AG04450 (cell line): Measurements from ENCODE around the gene BCORL1. TPM values are rescaled to one million over a fixed set of nuclear protein-coding genes. Genes with fewer than 3 reads are reported as not detected.

Source experiments
- CTCF ChIA-PET: fragments of 300-600, 350-600 bp; formaldehyde crosslinking; extraction: SDS; loops from one replicate; lab custom pipeline; 2022; ENCODE audit warnings: antibody characterized with exemption, inconsistent platforms; lab: Charles Lee
- POLR2A ChIA-PET: fragments of 350-600 bp; formaldehyde crosslinking; extraction: SDS; loops from one replicate; lab custom pipeline; 2021; ENCODE audit warnings: antibody characterized with exemption, inconsistent platforms; lab: Yijun Ruan, JAX
- DNase-seq: peaks from one replicate; pipeline ENCODE4 v3.0.0-alpha.2; 2011; ENCODE audit warnings: low read depth, low spot score
- H3K27ac ChIP-seq: one replicate; pipeline ENCODE4 v1.5.1; 2012; ENCODE audit warnings: low read depth, low read length, control low read depth
- H3K27me3 ChIP-seq: one replicate; pipeline ENCODE4 v1.6.0; 2012; ENCODE audit warnings: low read length; ENCODE audit not compliant: control insufficient read depth, insufficient read depth
- H3K4me3 ChIP-seq: 2 replicates; pipeline ENCODE4 v1.5.1; 2011; ENCODE audit warnings: mild to moderate bottlenecking, low read depth, low read length, control low read depth
- H3K9me3 ChIP-seq: 2 replicates; pipeline ENCODE4 v1.5.1; 2012; ENCODE audit warnings: low read length; ENCODE audit not compliant: control insufficient read depth, insufficient read depth
- CTCF ChIP-seq: IDR thresholded peaks from 2 replicates; pipeline ENCODE4 v1.5.1; 2011; ENCODE audit warnings: low read depth, low read length, control low read depth, inconsistent platforms
- polyA plus RNA-seq: library from polyadenylated mRNA; depleted of rRNA; stranded (reverse); fragments of >200 nt; gene quantifications from 2 replicates; pipeline ENCODE4 v1.2.3, GENCODE V29; 2011

BCORL1 gene
- polyA plus RNA-seq, 1 experiment, result 1.0 TPM

DNA sequence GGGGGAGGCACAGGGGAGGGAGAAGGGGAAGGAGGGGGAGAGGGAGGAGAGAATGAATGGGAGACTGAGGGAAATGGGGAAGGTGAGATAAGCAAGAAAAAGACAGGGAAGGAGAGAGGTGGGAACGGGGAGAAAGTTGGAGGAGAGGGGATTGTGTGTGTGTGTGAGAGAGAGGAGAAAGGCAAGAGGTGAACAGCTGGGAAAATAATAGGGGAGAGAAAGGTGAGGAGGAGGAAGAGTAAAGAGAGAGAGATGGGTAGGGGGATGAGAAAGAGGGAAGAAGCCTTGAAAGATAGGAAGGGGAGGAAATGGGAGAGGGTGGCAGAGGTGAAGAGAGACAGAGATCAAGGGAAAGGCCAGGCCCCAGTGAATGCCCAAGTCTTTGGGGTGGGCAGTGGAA lies 20.1 kb downstream of the BCORL1 start:
- H3K27ac ChIP-seq, result no peak overlapping the region
- DNase-seq, result no peak
- CTCF ChIA-PET, result no interaction called here

DNA sequence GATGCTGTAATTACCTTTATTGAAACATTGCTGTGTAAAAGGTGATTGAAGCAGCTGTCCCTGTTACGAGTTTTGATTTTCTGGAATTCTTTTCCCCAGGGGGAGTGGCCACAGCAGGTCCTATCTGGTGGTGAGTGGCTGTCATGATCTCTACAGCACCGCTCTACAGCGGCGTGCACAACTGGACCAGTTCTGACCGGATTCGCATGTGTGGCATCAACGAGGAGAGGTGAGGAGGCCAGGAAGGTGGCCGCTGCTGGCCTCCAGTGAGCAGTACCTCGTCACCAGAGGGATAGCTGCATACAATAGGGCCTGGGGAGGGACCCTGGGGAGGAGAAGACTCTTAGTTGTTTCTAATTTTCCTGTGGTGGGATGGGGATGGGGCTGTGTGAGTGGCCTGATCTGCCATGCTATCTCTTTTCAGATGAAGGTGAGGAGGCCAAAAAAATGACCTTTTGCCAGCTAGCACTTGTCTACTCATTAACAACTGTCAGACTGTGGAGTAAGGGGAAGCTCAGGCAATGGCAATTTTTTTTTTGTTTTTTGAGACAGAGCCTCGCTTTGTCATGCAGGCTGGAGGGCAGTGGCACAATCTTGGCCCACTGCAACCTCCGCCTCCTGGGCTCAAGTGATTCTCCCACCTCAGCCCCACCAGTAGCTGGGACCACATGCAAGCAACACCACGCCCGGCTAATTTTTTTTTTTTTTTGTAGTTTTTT lies 22.8 kb downstream of the BCORL1 start:
- TF ChIP-seq CTCF, result no peak
- Histone ChIP-seq H3K27ac (no peak overlapping the region), H3K27me3 (no peaks in the 10 kb centered on the region), H3K9me3 (no peaks in the 10 kb centered on the region), H3K4me3 (no peak overlapping the region)
- DNase-seq, result no peak
- ChIA-PET POLR2A (no interaction called here), CTCF (no interaction called here)

More for the DNA sequence above, 20.1 kb downstream of the BCORL1 start:
- POLR2A ChIA-PET, result no interaction called here
- Histone ChIP-seq H3K9me3 (no peaks in the 10 kb centered on the region), H3K27me3 (no peaks in the 10 kb centered on the region), H3K4me3 (no peak overlapping the region)
- TF ChIP-seq CTCF, result no peak

DNA sequence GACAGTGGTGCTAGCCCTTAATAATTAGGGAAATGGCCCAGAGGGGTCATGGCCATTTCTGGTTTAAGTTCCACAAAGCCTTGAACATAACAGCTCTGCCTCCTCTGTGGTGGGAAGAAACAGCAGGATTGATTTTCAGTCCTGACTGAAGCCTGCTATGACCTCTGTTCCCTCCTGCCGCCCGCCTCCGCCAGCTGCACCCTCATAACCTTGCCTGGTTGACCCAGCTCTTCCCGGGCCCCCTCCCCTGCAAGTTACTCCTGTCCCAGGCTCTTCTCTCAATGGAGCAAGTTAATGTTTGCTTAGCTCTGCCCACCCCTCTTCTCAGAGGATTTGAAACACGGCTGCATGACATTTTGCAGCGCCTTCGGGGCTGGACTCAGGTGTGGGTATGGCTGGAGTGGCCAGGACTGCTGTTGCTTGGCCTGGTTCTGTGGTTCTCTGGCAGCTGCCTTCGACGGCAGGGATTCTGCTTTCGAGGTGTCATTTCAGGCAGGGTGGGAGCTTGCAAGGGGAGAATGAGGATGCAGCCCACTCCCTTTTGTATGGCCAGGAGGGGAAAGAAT lies 27.3 kb downstream of the BCORL1 start:
- POLR2A ChIA-PET, result no interaction called here

GRCh38 chrX:130012683-130013082 lies 30.2 kb downstream of the BCORL1 start:
- Histone ChIP-seq H3K4me3 (no peak overlapping the region), H3K27ac (no peak overlapping the region), H3K9me3 (no peaks in the 10 kb centered on the region), H3K27me3 (no peaks in the 10 kb centered on the region)
- ChIA-PET CTCF (no interaction called here), POLR2A (no interaction called here)
- DNase-seq, result no peak
- TF ChIP-seq CTCF, result no peak

More for the DNA sequence above, 27.3 kb downstream of the BCORL1 start:
- no peaks in the 10 kb centered on the region for H3K27me3 ChIP-seq
- CTCF ChIA-PET, result no interaction called here
- H3K9me3 ChIP-seq, result no peaks in the 10 kb centered on the region
- DNase-seq, result no peak
- no peak overlapping the region for H3K27ac ChIP-seq
- no peak overlapping the region for H3K4me3 ChIP-seq
- no peak for TF ChIP-seq CTCF

DNA sequence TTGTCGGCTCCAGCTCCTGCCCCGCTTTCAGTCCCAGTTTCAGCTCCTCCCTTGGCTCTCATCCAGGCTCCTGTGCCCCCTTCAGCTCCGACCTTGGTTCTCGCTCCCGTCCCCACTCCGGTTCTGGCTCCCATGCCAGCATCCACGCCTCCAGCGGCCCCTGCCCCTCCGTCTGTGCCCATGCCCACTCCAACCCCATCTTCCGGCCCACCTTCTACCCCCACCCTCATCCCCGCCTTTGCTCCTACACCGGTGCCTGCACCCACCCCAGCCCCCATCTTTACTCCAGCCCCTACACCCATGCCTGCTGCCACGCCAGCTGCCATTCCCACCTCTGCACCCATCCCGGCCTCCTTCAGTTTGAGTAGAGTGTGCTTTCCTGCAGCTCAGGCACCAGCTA lies 31.2 kb downstream of the BCORL1 start:
- ChIA-PET CTCF (no interaction called here), POLR2A (no interaction called here)
- DNase-seq, result no peak
- H3K4me3 ChIP-seq, result no peak overlapping the region
- H3K9me3 ChIP-seq, result no peaks in the 10 kb centered on the region
- H3K27me3 ChIP-seq, result no peaks in the 10 kb centered on the region
- H3K27ac ChIP-seq, result no peak overlapping the region
- no peak for TF ChIP-seq CTCF
